Measurements from ENCODE around the gene CCDC90B.

DNA sequence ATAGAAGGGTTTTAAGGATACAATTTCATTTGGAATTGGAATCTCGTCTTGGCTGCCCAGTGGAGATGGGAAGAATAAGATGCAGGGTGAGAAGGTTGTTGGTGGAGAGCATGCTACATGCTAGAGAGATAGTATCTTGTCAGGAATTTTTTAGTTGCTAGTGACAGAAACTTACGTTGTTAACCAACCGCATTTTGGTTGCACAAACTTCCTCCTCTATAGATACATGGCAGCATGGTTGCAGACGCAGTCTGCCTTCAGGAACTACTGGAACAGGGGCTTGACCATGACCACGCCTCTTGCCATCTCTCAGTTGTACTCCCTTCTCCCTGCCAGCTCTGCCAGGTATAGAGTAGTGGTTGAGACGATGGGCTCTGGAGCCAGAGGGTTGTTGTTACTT lies 13.5 kb upstream of the CCDC90B start:
- TF ChIP-seq, protein P1, sequence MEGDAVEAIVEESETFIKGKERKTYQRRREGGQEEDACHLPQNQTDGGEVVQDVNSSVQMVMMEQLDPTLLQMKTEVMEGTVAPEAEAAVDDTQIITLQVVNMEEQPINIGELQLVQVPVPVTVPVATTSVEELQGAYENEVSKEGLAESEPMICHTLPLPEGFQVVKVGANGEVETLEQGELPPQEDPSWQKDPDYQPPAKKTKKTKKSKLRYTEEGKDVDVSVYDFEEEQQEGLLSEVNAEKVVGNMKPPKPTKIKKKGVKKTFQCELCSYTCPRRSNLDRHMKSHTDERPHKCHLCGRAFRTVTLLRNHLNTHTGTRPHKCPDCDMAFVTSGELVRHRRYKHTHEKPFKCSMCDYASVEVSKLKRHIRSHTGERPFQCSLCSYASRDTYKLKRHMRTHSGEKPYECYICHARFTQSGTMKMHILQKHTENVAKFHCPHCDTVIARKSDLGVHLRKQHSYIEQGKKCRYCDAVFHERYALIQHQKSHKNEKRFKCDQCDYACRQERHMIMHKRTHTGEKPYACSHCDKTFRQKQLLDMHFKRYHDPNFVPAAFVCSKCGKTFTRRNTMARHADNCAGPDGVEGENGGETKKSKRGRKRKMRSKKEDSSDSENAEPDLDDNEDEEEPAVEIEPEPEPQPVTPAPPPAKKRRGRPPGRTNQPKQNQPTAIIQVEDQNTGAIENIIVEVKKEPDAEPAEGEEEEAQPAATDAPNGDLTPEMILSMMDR (IDR thresholded peaks at IDR 0.05), result no peak
- no peak for TF ChIP-seq EZH2 (IDR thresholded peaks at IDR 0.05; ENCODE audit: borderline replicate concordance, insufficient read depth, low read depth, low read length, poor library complexity, severe bottlenecking)
